Nephron progenitor cell (in vitro differentiated cells): Measurements from ENCODE around the gene PTGIR.

Experiments
- DNase-seq: peaks from one replicate; pipeline ENCODE4 v3.0.0; 2021
- H3K27ac Mint-ChIP-seq: 2 replicates; pipeline ENCODE4 v1.8.0; 2021; ENCODE audit warnings: mild to moderate bottlenecking, moderate library complexity, mixed read lengths
- H3K27me3 Mint-ChIP-seq: 2 replicates; pipeline ENCODE4 v1.8.0; 2021; ENCODE audit warnings: mild to moderate bottlenecking, low read depth, mixed read lengths; ENCODE audit not compliant: poor library complexity
- H3K36me3 Mint-ChIP-seq: 2 replicates; pipeline ENCODE4 v1.8.0; 2021; ENCODE audit warnings: low read depth, mixed read lengths
- H3K4me1 Mint-ChIP-seq: 2 replicates; pipeline ENCODE4 v1.8.0; 2021; ENCODE audit warnings: mixed read lengths
- H3K4me3 Mint-ChIP-seq: 2 replicates; pipeline ENCODE4 v1.8.0; 2021; ENCODE audit warnings: mild to moderate bottlenecking, moderate library complexity, mixed read lengths
- H3K9me3 Mint-ChIP-seq: 2 replicates; pipeline ENCODE4 v1.8.0; 2021; ENCODE audit warnings: mild to moderate bottlenecking, moderate library complexity, mixed read lengths
- CTCF ChIP-seq: fragments of 200-600 bp; sonication (generic); IDR thresholded peaks from 2 replicates; pipeline ENCODE4 v1.5.0; 2021; ENCODE audit warnings: antibody characterized with exemption

The PTGIR gene

GRCh38 chr19:46573679-46574498 is 51.0 kb downstream of the PTGIR start:
- Mint-ChIP-seq H3K27ac (peak overlapping the region; percentile 14), H3K27me3 (peaks cover 23% of the 10 kb centered on the region), H3K9me3 (peaks cover 11% of the 10 kb centered on the region), H3K36me3 (no peaks in the 10 kb centered on the region), H3K4me3 (no peak overlapping the region), H3K4me1 (peaks cover 7% of the 10 kb centered on the region)
- TF ChIP-seq CTCF, result no peak
- DNase-seq, result no peak

DNA sequence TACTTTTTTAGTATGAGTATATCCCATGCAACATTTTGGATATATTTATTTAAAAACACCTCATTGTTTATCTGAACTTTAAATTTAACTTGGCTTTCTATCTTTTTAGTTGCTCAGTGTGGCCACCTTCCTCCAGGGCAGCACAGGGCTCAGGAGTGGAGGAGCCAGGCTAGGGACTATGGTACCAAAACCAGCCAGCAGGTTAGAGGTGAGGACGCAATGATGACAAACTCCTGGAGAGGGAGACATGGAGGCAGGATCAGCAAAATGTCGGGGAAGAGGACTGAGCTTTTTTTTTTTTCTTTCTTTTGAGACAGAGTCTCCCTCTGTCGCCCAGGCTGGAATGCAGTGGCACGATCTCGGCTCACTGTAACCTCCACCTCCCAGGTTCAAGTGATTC is 53.4 kb downstream of the PTGIR start:
- no peak overlapping the region for H3K27ac Mint-ChIP-seq

More for the DNA sequence above, 53.4 kb downstream of the PTGIR start:
- Mint-ChIP-seq H3K27me3 (peaks cover 23% of the 10 kb centered on the region), H3K4me3 (no peak overlapping the region), H3K9me3 (peaks cover 10% of the 10 kb centered on the region), H3K4me1 (peaks cover 7% of the 10 kb centered on the region), H3K36me3 (no peaks in the 10 kb centered on the region)
- peak; percentile 20 for DNase-seq
- TF ChIP-seq CTCF, result no peak
